GM23338 (cell line): ENCODE data around the gene PDZD8. TPM values are rescaled to one million over a fixed set of nuclear protein-coding genes. Genes with fewer than 3 reads are reported as not detected.

Experiments used
- ATAC-seq: fragments of 200-7000 bp; cut with Tn5 transposase; 3 replicates; pipeline ENCODE4 v1.9.1; 2020
- DNase-seq: peaks from one replicate; pipeline ENCODE4 v3.0.0-alpha.2; 2015; ENCODE audit warnings: low spot score
- H2AFZ ChIP-seq: fragments of 200-600 bp; sonication (generic); 2 replicates; pipeline ENCODE4 v1.8.0; 2016; ENCODE audit warnings: antibody characterized with exemption, mild to moderate bottlenecking, moderate library complexity
- H3F3A ChIP-seq: fragments of 200-600 bp; sonication (generic); replicated peaks from 2 replicates; pipeline ENCODE4 v1.8.0; 2017; ENCODE audit warnings: antibody characterized with exemption, mixed run types, low read depth
- H3K27ac ChIP-seq: fragments of 200-600 bp; sonication (generic); 2 replicates; pipeline ENCODE4 v1.6.1; 2016; ENCODE audit warnings: low read depth
- H3K27me3 ChIP-seq: fragments of 200-600 bp; sonication (generic); 2 replicates; pipeline ENCODE4 v1.8.0; 2016; ENCODE audit warnings: mild to moderate bottlenecking, mixed run types, moderate library complexity; ENCODE audit not compliant: insufficient read depth
- H3K36me3 ChIP-seq: fragments of 200-600 bp; sonication (generic); 2 replicates; pipeline ENCODE4 v1.8.0; 2016; ENCODE audit warnings: mild to moderate bottlenecking; ENCODE audit not compliant: insufficient read depth
- H3K4me1 ChIP-seq: fragments of 200-600 bp; sonication (generic); 2 replicates; pipeline ENCODE4 v1.8.0; 2016; ENCODE audit warnings: mild to moderate bottlenecking, moderate library complexity; ENCODE audit not compliant: insufficient read depth
- H3K4me2 ChIP-seq: fragments of 200-600 bp; sonication (generic); 2 replicates; pipeline ENCODE4 v1.7.1; 2017; ENCODE audit warnings: mixed run types
- H3K4me3 ChIP-seq: fragments of 200-600 bp; sonication (generic); 2 replicates; pipeline ENCODE4 v1.6.1; 2016; ENCODE audit warnings: mixed run types
- H3K79me2 ChIP-seq: fragments of 200-600 bp; sonication (generic); replicated peaks from 2 replicates; pipeline ENCODE4 v1.8.0; 2017; ENCODE audit warnings: mild to moderate bottlenecking; ENCODE audit not compliant: insufficient read depth
- H3K9me2 ChIP-seq: fragments of 200-600 bp; sonication (generic); 2 replicates; pipeline ENCODE4 v1.8.0; 2017; ENCODE audit not compliant: insufficient read depth
- H4K20me1 ChIP-seq: fragments of 200-600 bp; sonication (generic); replicated peaks from 2 replicates; pipeline ENCODE4 v1.8.0; 2017; ENCODE audit warnings: mild to moderate bottlenecking; ENCODE audit not compliant: insufficient read depth
- H3K27ac Mint-ChIP-seq: 2 replicates; pipeline ENCODE4 v1.8.0; 2020; ENCODE audit warnings: inconsistent platforms, mild to moderate bottlenecking, moderate library complexity, mixed read lengths
- H3K27me3 Mint-ChIP-seq: 3 replicates; pipeline ENCODE4 v1.8.0; 2022; ENCODE audit warnings: low read depth, mild to moderate bottlenecking, moderate library complexity, mixed read lengths, inconsistent platforms; ENCODE audit not compliant: insufficient read depth, poor library complexity
- H3K36me3 Mint-ChIP-seq: 3 replicates; pipeline ENCODE4 v1.8.0; 2021; ENCODE audit warnings: low read depth, mild to moderate bottlenecking, inconsistent platforms, moderate library complexity, mixed read lengths
- H3K4me1 Mint-ChIP-seq: 3 replicates; pipeline ENCODE4 v1.8.0; 2020; ENCODE audit warnings: mild to moderate bottlenecking, inconsistent platforms, mixed read lengths
- H3K4me3 Mint-ChIP-seq: 3 replicates; pipeline ENCODE4 v1.8.0; 2021; ENCODE audit warnings: moderate library complexity, mild to moderate bottlenecking, inconsistent platforms, mixed read lengths
- H3K9me3 Mint-ChIP-seq: 3 replicates; pipeline ENCODE4 v1.8.0; 2020; ENCODE audit warnings: moderate library complexity, mild to moderate bottlenecking, inconsistent platforms, mixed read lengths
- CREB1 ChIP-seq: fragments of 250-450 bp; sonication (Bioruptor Pico); IDR thresholded peaks from 2 replicates; pipeline ENCODE4 v1.5.0; 2020; ENCODE audit warnings: low read depth, mild to moderate bottlenecking, moderate library complexity
- ETS1 ChIP-seq: IDR thresholded peaks from 2 replicates; pipeline ENCODE4 v1.6.1; 2016; ENCODE audit warnings: antibody characterized with exemption
- EZH2 ChIP-seq: fragments of 200-600 bp; sonication (generic); IDR thresholded peaks from one replicate; pipeline ENCODE4 v1.8.0; 2017; ENCODE audit warnings: antibody characterized with exemption, mild to moderate bottlenecking, low read depth; ENCODE audit not compliant: unreplicated experiment
- JUNB ChIP-seq: IDR thresholded peaks from one replicate; pipeline ENCODE4 v1.6.1; 2016; ENCODE audit warnings: antibody characterized with exemption; ENCODE audit not compliant: unreplicated experiment
- NANOG ChIP-seq: IDR thresholded peaks from 2 replicates; pipeline ENCODE4 v1.6.1; 2016; ENCODE audit warnings: antibody characterized with exemption, borderline replicate concordance
- POLR2AphosphoS5 ChIP-seq: IDR thresholded peaks from 2 replicates; pipeline ENCODE4 v1.6.1; 2016; ENCODE audit warnings: antibody characterized with exemption, low read depth
- STAT1 ChIP-seq: IDR thresholded peaks from one replicate; pipeline ENCODE4 v1.6.1; 2016; ENCODE audit warnings: antibody characterized with exemption; ENCODE audit not compliant: unreplicated experiment
- ZNF331 ChIP-seq: fragments of 250-450 bp; sonication (Bioruptor Pico); IDR thresholded peaks from 2 replicates; pipeline ENCODE4 v1.5.0; 2020; ENCODE audit warnings: low read depth, mild to moderate bottlenecking, moderate library complexity
- ZNF462 ChIP-seq: fragments of 250-450 bp; sonication (Bioruptor Pico); IDR thresholded peaks from 2 replicates; pipeline ENCODE4 v1.5.0; 2020; ENCODE audit warnings: mild to moderate bottlenecking, moderate library complexity
- polyA plus RNA-seq: library from polyadenylated mRNA; unstranded; fragments of >200 nt; fragmentation: Nextera tagmentation; extraction: Ambion mirVana; gene quantifications from 2 replicates; pipeline ENCODE4 v1.2.1, GENCODE V29; 2016
- total RNA-seq: library from RNA; depleted of rRNA; stranded (reverse); fragments of >200 nt; shearing (Covaris generic); gene quantifications from 2 replicates; pipeline ENCODE4 v1.2.3, GENCODE V29; 2014

The PDZD8 gene
- total and polyA plus RNA-seq, 2 experiments from 2014 or later, result 11.4 to 28.6 TPM

- Histone ChIP-seq H3K4me1 (no peaks in the 10 kb centered on the region; the same call in 1 of the 2 replicates), H3K4me3 (no peak overlapping the region), H3K36me3 (no peaks in the 10 kb centered on the region), H3K79me2 (no peaks in the 10 kb centered on the region), H3K9me2 (no peaks in the 10 kb centered on the region), H3K27ac (no peak overlapping the region), H2AFZ (no peak overlapping the region), H4K20me1 (no peaks in the 10 kb centered on the region; the same call in 1 of the 2 replicates), H3F3A (no peaks in the 10 kb centered on the region), H3K27me3 (no peaks in the 10 kb centered on the region), H3K4me2 (no peak overlapping the region)
- no peak for DNase-seq
- ATAC-seq, result no peak
- Mint-ChIP-seq H3K9me3 (no peaks in the 10 kb centered on the region), H3K27me3 (peaks cover 4% of the 10 kb centered on the region), H3K27ac (no peak overlapping the region), H3K4me1 (peaks cover 24% of the 10 kb centered on the region), H3K36me3 (no peaks in the 10 kb centered on the region; the same call in 2 of the 3 replicates), H3K4me3 (no peak overlapping the region)
- TF ChIP-seq POLR2AphosphoS5, result no peak
- no peak for TF ChIP-seq EZH2
- no peak for TF ChIP-seq STAT1
- TF ChIP-seq ZNF331 (CRISPR knock-in tag), result no peak
- no peak for TF ChIP-seq ETS1
- no peak for TF ChIP-seq ZNF462 (CRISPR knock-in tag)
- no peak for TF ChIP-seq JUNB
- no peak for TF ChIP-seq NANOG
- TF ChIP-seq CREB1 (CRISPR knock-in tag), result no peak
Observed at GRCh38 chr10:117262291-117262902, 112.8 kb downstream of the PDZD8 start.
